NCI-H460 (cell line): Measurements from ENCODE around the gene PARVB. TPM values are rescaled to one million over a fixed set of nuclear protein-coding genes. Genes with fewer than 3 reads are reported as not detected.
"Not testable (repeated sequence)": the region's sequence is repeated elsewhere in the genome, so short reads cannot be mapped to it uniquely, and the experiment has no call there.

Source experiments
- DNase-seq: peaks from one replicate; pipeline ENCODE4 v3.0.0-alpha.2; 2016; ENCODE audit warnings: low read depth; ENCODE audit errors: extremely low read depth
- total RNA-seq: library from RNA; depleted of rRNA; stranded (reverse); fragments of >200 nt; shearing (Covaris generic); gene quantifications from 2 replicates; pipeline ENCODE4 v1.2.3, GENCODE V29; 2014

The PARVB gene
- total RNA-seq, 1 experiment from 2014 or later = 32.2 TPM

DNA sequence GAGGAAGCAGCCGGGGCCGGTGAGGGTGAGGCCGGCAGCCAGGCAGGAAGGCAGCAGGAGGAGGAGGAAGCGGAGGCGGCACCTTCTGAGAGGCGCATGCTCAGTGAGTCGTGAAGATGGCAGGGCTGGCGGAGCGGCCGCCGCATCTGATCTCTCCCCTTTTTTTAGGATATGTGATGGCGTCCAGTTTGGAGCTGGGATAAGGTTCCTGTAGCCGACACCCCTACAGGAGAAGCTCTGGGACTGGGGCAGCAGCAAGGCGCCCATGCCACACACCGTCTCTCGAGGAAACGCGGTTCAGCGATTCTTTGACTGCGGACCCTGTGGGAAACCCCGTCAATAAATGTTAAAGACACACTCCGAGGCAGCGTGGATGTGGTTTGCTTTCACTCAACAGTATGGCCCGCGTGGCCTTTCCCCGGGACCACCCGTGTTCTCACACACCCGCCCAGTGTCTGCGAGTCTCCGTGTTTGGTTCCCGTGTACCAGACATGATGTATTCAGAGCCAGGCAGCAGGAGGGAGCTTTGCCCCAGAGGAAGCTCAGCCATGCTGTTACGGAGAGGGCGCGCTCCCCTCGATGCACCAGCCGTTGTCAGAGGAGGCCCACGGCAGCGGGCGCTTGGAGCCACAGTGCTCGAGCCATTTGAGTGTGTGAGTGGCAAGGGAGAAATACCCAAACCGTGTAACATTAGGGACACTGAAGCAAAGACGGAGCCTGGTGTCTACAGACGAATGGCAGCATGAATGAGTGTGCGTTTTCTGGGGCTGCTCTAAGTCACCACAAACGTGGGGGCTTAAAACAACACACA, 27.7 kb upstream of the PARVB start:
- DNase-seq = no peak

DNA sequence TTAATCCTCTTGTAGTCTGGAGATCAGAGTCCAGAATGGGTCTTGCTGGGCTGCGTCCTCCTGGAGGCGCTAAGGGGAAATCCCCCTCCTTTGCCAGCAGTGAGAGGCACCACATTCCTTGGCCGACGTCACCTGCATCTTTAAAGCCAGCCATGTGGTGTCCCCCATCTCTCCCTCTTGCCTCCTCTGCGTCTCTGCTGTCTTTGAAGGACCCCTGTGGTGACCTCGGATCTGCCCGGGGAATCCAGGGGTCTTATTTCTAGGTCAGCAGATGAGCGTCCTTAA, 27.2 kb upstream of the PARVB start:
- DNase-seq = no peak

DNA sequence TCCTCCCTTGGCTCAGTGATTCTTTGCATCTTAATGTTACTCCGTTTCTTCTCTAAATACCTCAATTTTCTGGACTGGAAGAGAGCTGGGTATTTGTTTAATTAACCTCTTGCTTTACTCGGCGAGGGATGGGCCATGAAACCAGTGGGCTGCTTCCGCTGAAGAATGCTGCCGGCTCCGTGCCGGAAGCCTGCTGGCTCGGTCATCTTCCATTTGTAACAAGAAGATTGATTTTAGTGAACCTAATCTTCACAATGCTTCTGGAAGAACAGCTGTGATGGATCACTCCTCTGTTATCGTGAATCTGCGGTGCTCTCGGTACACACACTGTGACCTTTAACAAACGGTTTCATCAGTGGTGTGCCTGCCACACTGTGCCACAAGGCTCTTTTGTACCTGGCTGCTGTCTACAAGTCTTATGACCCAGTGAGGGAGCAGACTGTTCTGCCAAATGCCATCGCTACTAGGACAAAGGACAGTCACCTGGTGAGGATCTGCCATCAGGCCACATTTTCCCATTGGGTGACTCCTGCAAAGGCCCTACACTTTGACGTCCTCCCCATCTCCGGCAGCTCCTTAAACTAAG, 25.3 kb upstream of the PARVB start:
- DNase-seq = no peak

DNA sequence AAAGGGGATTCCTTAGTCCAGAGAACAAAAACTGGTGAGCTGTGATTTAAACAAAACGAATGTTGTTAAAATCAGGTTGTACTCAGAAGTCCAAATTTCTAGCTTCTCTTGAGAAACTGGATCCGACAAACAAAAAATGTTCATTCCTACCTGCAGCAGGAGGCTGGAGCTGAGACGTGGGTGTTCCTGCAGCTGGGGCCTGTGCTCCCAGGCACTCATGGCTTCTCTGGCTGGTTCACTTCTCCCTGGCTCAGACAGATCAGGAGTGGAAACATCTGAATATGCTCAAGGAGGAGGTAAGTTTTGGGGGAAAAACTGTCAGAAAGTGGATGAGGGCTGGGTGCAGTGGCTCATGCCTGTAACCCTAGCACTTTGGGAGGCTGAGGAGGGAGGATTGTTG, 24.7 kb upstream of the PARVB start:
- no peak for DNase-seq

DNA sequence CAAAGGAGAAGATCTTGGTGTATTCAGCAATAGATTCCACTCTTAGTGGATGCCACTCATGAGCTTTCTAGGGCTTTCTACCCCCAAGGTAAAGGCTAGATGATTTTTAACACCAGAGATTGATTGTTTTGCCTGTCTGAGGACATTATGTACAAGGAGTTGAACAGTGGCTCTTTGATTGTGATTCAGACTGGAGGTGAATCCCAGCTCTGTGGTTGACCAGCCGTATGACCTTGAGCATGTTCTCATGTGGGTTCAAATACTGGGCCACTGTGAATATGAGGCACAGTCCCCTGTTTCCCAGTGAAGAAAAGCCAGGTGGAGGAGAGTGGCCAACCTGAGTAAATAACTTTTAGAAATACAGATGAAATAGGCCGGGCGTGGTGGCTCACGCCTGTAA, 24.0 kb upstream of the PARVB start:
- DNase-seq = no peak

DNA sequence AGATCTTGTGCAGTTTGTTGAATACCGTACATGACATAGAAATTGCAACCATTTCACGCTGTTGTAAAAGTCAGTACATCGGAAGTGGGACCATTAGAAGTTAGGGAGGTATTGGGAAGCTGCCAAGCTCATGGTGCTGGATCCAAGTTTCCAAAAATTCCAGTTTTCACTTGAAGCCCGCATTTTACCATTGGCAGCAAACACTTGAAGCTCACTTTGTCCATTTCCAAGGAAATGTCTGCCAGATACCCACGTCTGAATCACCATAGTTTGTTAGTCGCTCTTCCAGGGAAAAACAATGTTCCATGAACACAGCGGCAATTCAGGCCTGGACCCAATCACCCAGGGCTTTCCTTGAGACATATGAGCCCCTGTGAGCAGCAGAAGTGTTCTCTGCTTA, 22.6 kb upstream of the PARVB start:
- DNase-seq = no peak

DNA sequence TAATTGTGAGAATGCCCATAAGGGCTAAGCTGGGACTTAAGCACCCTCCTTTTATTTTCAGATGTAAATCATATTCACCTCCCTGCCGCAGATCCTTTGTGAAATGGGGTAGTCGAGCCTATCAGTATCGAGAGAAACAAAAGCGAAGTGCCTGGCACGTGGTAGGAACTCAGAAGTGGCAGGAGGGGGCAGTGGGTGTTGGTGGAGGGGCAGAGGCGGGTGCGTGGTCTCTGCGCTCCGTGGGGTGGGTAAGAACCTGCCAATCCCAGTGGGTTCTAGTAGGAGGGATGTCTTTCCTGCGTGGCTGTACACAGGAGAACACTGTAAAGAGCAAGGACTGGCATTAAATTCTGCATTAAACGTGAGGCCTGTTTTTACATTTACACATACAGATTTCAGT, 21.8 kb upstream of the PARVB start:
- no peak for DNase-seq

DNA sequence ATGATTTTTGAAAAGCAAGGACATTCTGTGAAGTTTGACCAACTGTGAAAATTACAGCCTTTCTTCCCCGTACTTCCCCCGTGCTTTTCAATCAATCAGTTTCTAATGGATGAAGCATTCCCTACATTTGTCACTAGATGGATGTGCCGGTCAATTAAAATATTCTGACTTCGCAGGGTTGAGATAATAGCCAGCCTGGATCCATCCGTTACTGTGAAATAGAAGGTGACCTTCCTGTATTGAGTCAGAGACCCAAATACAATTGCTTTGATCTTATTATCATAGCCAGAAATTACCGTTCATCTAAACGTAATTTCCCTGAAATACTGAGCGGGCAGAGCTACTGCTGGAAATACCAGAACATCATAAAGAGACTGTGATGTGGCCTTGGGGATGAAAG, 21.1 kb upstream of the PARVB start:
- no peak for DNase-seq

DNA sequence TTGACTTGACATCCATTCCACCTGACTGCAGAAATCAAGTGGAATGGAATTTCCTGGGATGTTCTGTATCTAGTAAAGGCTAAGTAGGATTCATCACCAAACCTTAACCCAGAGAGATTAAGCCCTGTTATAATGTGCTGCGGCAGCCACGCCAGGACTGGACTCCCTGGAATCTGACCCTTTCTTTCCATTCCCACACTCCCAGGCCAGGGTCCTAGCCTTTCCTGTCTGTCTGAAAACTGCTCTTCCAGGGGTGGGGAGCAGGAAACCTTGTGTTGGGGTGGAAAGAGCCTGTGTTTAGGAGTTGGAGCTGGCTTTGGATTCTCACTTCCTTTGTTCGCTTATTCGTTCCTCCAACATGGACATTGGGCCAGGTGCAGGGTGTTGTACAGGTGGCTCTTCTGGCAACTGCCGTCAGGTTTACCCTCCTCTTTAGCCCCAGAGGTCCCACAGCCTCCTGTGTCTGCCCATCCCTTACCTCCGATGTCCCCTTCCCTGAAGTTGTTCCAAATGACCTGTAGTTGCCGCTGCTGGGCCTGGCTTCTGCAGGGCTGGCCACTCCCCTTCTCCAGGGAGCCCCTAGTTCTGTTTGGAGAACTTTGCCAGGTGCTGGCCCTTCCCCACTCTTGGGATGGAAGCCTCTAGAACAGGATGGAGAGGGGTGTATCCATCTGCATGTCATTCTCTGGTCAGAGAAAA, 20.5 kb upstream of the PARVB start:
- no peak for DNase-seq

DNA sequence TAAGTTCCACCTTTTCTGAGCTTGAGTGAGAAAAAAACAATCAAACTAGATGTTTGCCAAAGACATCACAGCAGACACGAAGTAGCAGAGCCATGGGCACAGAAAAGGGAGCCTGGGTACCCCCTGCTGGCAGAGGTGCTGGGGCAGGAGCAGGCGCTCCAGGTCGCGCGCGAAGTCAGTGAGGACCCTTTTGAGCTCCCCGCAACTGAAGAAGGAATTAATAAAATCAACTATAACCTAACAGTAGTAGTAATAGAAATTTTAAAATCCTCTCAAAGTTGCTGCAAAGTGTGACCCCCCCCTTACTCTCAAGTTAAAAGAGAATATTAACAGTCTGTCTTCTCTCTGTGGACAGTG, 20.0 kb upstream of the PARVB start:
- DNase-seq = no peak

DNA sequence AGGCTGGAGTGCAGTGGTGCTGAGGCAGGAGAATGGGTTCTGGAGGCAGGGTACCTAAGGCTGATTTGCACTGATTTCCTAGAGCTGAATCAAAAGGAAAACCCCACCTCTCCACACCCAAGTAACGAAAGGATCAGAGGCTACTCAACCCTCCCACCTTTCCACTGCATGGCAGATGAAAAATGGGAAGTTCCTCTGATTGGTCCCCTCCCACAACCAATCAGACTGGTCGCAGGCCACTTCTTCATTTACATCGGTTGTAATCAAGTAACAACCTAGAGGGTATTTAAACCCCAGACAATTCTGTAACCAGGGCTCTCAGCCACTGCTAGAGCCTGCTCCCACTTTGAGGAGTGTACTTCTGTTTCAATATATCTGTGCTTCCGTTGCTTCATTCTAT, 18.6 kb upstream of the PARVB start:
- no peak for DNase-seq

DNA sequence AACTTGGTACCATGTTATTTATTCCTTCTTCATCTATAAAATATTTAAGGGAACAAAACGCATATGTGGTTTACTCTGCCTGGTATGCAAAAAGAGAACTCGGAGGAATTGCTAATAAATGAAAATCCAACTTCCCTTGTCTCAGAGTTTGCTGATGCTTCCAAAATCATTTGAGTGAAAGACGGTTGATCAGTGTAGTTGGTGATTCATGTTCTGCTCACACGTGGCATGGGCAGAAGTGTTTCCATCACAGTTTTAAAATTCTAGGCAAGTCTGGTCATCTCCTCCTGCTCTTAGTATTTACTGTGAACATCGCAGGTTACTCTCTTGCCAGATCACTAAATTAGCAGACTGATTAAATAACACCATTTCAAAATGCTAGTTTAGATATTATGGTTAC, 11.9 kb upstream of the PARVB start:
- DNase-seq = no peak

DNA sequence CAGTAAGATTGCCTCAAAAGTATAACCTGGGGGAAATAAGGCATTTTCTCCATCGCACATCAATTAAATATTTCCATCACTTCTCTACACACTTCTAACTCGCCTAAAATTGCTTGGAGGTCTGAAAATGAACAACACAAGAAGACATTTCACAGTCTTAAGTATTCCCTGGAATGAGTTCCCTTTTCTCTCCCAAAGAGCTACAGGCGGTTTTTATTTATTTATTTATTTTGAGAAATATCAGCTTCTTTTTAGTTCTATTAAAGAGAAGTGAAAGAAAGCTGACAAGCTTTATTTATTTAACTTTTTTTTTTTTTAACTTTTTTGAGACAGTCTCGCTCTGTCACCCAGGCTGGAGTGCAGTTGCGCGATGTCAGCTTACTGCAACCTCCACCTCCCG, 11.5 kb upstream of the PARVB start:
- no peak for DNase-seq

DNA sequence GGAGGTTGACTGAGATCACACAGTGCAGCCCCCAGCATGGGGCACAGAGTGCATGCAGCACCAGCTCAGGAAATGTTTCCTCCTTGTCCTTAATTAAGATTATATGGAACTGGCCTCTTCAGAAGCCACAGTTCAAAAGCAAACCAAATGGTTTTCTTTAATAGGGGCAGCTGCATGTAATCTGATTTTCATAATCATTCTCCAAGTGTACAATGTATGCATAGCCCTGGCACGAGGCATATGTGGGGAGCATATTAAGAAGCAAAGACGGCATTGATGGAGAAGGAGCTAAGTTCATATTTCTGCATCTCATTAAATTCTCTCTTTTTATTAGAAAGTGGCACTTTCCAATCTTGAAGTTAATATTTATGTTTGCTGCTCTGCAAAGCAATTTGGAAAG, 9.9 kb upstream of the PARVB start:
- DNase-seq = no peak

DNA sequence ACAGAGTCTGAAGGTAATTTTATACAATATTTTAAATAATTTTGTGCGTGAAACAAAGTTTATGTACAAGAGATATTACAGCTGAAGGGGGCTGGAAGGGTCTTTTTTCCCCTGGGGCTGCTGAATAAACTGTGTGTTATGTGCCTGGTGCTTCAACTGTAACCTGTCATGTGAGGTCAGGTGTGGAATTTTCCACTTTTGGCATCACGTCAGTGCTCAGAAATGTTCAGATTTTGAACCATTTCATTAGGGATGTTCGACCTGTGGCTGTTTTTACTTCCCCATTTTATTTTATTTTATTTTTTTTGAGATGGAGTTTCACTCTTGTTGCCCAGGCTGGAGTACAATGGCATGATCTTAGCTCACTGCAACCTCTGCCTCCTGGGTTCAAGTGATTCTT, 7.5 kb upstream of the PARVB start:
- not testable (repeated sequence) for DNase-seq

DNA sequence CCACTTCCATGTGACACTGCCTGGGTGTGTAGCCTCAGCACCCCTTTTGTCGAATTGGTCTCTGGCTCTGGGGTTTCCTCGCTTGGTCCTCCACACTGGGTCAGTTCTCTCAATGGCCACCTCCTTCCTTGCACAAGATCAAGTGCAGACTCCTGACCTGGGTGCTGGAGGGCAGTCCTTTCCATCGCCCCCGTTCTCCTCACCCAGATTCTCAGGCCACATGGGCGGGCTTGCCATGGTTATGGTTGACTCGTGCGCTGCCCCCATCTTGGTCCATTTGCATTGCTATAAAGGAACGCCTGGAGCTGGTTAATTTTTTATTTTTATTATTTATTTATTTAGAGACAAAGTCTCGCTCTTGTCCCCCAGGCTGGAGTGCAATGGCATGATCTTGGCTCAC, 5.5 kb upstream of the PARVB start:
- DNase-seq = no peak

DNA sequence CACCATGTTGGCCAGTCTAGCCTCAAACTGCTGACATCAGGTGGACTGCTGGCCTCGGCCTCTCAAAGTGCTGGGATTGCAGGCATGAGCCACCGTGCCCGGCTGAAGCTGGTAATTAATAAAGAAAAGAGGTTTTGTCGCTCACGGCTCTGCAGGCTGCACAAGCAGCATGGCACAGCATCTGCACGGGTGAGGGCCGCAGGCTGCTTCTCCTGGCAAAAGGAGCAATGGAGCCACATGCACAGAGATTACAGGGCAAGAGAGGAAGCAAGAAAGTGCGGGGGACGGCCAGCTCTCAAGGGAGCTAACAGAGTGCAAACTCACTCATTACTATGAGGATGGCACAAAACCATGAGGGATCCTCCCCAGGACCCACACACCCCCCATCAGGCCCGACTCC, 4.7 kb upstream of the PARVB start:
- DNase-seq = no peak

DNA sequence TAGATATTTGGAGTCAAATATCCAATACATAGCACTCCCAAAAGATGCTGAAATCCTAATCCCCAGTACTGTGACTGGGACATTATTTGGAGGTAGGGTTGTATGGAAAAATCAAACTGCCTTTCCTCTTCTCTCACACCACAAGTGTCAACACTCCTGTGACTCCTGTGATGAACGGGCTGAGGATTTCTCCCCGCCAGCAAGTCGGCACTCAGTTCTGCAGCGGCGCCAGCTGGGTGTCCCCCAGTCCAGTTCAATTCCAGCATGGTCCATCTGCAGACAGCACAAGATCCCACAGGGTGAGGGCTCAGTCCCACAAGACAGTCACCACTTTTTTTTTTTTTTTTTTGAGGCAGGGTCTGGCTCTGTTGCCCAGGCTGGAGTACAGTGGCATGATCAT, 4.3 kb upstream of the PARVB start:
- no peak for DNase-seq

DNA sequence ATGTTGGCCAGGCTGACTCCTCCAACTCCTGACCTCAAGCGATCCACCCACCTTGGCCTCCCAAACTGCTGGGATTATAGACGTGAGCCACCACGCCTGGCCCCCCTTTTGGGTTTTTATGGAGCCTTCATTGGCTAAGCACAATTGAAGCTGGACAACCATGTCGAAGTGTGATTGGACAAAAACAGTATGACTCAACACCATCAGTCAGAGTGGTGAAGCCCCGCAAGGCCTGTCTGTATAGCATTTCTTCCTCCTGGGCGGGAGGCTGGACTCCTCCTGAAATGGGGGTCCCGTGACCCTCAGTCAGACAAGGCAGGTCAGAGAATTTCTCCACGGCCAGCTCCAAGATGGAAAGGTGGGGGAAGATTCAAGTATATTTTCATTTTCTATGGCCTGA, 3.1 kb upstream of the PARVB start:
- DNase-seq = no peak

DNA sequence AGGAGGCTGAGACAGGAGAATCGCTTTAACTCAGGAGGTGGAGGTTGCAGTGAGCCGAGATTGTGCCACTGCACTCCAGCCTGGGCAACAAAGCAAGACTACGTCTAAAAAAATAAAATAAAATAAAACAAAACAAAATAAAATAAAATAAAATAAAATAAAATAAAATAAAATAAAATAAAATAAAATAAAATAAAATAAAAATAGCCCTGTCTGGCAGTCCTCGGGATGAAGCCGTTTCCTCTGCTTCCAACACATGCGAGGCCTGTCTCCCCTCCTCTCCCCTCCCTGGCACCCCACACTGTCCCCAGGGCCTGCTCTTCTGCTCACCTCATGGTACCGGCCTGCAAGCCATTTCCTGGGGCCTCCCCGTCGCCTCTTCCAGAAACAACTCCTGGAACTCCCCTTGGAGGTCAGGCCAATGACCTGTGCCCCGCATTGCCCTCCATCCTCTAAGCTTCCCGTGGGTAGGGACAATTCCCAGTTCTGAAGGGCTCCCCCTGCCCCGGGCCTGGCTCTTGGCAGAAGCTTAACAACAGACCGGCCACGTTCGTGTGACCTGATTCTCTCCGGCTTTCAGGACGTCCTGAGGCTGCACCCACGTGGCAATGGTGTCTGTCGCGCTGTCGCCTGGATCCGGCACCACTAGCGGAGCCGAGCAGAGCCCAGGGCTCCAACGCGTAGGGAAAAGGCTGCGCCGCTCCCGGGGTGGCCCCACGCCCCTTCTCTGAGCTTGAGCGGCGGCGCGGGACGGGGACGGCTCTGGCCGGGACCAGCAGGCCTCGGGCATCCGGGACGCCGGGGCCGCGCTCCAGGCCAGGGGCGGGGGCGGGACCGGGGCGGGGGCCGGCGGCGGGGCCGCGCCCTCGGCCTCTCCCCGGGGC, 456 bp upstream of the PARVB start:
- DNase-seq = peak; percentile 15
